Calu3 (cell line): ENCODE results near the gene MAGOH. TPM values are rescaled to one million over a fixed set of nuclear protein-coding genes. Genes with fewer than 3 reads are reported as not detected.
"Not testable (repeated sequence)": the region's sequence is repeated elsewhere in the genome, so short reads cannot be mapped to it uniquely, and the experiment has no call there.

Experiments
- BruUV-seq: library from RNA; stranded (reverse); fragments of 400-500 nt; replicated peaks from 2 replicates; lab custom pipeline; 2021; lab: Mats Ljungman, UMichigan
- CTCF ChIA-PET: fragments of 300-600 bp; sonication (Branson Sonifier 250); formaldehyde crosslinking; loops from one replicate; lab custom pipeline; 2022; ENCODE audit warnings: antibody characterized with exemption; lab: Charles Lee
- DNase-seq: peaks from one replicate; pipeline ENCODE4 v3.0.0; 2022
- H3K27ac Mint-ChIP-seq: one replicate; pipeline ENCODE4 v1.8.0; 2022; ENCODE audit warnings: mixed read lengths; ENCODE audit not compliant: unreplicated experiment
- H3K27me3 Mint-ChIP-seq: one replicate; pipeline ENCODE4 v1.8.0; 2022; ENCODE audit warnings: mixed read lengths; ENCODE audit not compliant: unreplicated experiment
- H3K36me3 Mint-ChIP-seq: one replicate; pipeline ENCODE4 v1.8.0; 2022; ENCODE audit warnings: mild to moderate bottlenecking, moderate library complexity, mixed read lengths; ENCODE audit not compliant: insufficient read depth, unreplicated experiment
- H3K4me1 Mint-ChIP-seq: one replicate; pipeline ENCODE4 v1.8.0; 2022; ENCODE audit warnings: mild to moderate bottlenecking, low read depth, mixed read lengths; ENCODE audit not compliant: unreplicated experiment
- H3K4me3 Mint-ChIP-seq: one replicate; pipeline ENCODE4 v1.8.0; 2022; ENCODE audit warnings: mild to moderate bottlenecking, low read depth, moderate library complexity, mixed read lengths; ENCODE audit not compliant: unreplicated experiment
- H3K9me3 Mint-ChIP-seq: one replicate; pipeline ENCODE4 v1.8.0; 2022; ENCODE audit warnings: low read depth, mixed read lengths; ENCODE audit not compliant: unreplicated experiment
- intact Hi-C: fragments of 100-400 bp; cut with micrococcal nuclease; formaldehyde crosslinking; loops from one replicate; pipeline ENCODE4 v1.10.0; 2022; ENCODE audit not compliant: unreplicated experiment
- total RNA-seq: library from RNA; stranded (reverse); gene quantifications from 2 replicates; pipeline ENCODE4 v1.2.3, GENCODE V29; 2022
- TF ChIP-seq, protein P1 (sequence below): fragments of 200-600 bp; IDR thresholded peaks from one replicate; pipeline ENCODE4 v1.8.0; 2022; ENCODE audit warnings: antibody characterized with exemption; ENCODE audit not compliant: unreplicated experiment

MAGOH gene
- total RNA-seq, 1 experiment from 2014 or later = 70.2 TPM

DNA sequence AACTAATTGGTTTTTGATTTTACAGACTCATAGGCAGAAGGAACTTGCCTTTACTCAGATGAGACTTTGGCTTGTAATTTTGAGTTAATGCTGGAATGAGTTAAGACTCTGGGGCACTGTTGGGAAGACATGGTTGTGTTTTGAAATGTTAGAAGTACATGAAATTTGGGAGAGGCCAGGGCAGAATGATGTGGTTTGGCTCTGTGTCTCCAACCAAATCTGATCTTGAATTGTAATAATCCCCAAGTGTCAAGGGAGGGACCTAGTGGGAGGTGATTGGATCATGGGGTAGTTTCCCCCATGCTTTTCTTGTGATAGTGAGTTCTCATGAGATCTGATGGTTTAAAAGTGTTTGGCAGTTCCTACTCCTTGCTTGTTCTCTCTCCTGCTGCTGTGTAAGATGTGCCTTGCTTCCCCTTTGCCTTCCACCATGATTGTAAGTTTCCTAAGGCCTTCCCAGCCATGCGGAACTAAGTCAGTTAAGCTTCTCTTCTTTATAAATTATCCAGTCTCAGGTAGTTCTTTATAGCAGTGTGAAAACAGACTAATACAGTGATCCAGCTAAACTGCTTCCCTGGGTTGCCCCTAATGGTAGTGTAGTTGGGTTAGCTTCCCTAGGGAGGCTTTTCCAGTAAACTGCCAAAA is 31.5 kb downstream of the MAGOH start:
- CTCF ChIA-PET = no interaction called here
- no peaks in the 10 kb centered on the region for H3K27me3 Mint-ChIP-seq
- intact Hi-C loops = no loop called here
- H3K36me3 Mint-ChIP-seq = peaks cover 42% of the 10 kb centered on the region
- no peak for DNase-seq
- no peaks in the 10 kb centered on the region for H3K4me1 Mint-ChIP-seq
- no peak overlapping the region for H3K4me3 Mint-ChIP-seq
- no peak overlapping the region for H3K27ac Mint-ChIP-seq
- BruUV-seq = no TSS peak
- peaks cover 7% of the 10 kb centered on the region for H3K9me3 Mint-ChIP-seq
- TF ChIP-seq, protein P1, sequence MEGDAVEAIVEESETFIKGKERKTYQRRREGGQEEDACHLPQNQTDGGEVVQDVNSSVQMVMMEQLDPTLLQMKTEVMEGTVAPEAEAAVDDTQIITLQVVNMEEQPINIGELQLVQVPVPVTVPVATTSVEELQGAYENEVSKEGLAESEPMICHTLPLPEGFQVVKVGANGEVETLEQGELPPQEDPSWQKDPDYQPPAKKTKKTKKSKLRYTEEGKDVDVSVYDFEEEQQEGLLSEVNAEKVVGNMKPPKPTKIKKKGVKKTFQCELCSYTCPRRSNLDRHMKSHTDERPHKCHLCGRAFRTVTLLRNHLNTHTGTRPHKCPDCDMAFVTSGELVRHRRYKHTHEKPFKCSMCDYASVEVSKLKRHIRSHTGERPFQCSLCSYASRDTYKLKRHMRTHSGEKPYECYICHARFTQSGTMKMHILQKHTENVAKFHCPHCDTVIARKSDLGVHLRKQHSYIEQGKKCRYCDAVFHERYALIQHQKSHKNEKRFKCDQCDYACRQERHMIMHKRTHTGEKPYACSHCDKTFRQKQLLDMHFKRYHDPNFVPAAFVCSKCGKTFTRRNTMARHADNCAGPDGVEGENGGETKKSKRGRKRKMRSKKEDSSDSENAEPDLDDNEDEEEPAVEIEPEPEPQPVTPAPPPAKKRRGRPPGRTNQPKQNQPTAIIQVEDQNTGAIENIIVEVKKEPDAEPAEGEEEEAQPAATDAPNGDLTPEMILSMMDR = no peak

GRCh38 chr1:53206083-53206685 is 32.1 kb downstream of the MAGOH start:
- peaks cover 35% of the 10 kb centered on the region for H3K36me3 Mint-ChIP-seq

GRCh38 chr1:53205496-53205895 is 32.8 kb downstream of the MAGOH start:
- CTCF ChIA-PET, H3K4me1 Mint-ChIP-seq, H3K9me3 Mint-ChIP-seq, H3K4me3 Mint-ChIP-seq, DNase-seq, BruUV-seq, H3K27me3 Mint-ChIP-seq, intact Hi-C loops, H3K27ac Mint-ChIP-seq: not testable (repeated sequence)
- H3K36me3 Mint-ChIP-seq = peaks cover 33% of the 10 kb centered on the region

More at GRCh38 chr1:53206083-53206685, 32.1 kb downstream of the MAGOH start:
- H3K27ac Mint-ChIP-seq, H3K27me3 Mint-ChIP-seq, DNase-seq, H3K4me1 Mint-ChIP-seq, intact Hi-C loops, H3K4me3 Mint-ChIP-seq, BruUV-seq, CTCF ChIA-PET, H3K9me3 Mint-ChIP-seq: not testable (repeated sequence)

DNA sequence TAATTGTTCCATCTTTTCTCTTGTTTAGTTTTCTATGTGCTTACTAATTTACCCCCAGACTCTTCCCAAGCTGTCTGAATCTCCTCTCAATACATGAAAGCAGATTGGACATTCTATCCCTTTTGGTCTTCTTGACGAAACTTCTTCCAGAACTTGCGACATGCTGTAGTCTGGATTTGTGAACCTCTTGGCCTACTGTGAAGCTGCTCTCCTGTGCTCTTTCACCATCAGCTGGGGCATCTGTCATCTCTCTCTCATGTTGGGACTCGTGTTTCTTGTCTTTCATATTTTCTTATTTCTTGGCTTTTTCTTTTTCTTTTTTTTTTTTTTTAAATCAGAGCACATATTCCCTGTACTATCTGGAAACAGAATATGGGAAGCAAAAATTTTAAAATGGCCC is 34.9 kb downstream of the MAGOH start:
- TF ChIP-seq, protein P1 = no peak
- peaks cover 7% of the 10 kb centered on the region for H3K9me3 Mint-ChIP-seq
- H3K4me3 Mint-ChIP-seq = no peak overlapping the region
- no peaks in the 10 kb centered on the region for H3K27me3 Mint-ChIP-seq
- peaks cover under 1% of the 10 kb centered on the region for H3K4me1 Mint-ChIP-seq
- H3K36me3 Mint-ChIP-seq = peaks cover 25% of the 10 kb centered on the region
- intact Hi-C loops = no loop called here
- no peak overlapping the region for H3K27ac Mint-ChIP-seq
- DNase-seq = no peak
- BruUV-seq = no TSS peak
- CTCF ChIA-PET = interaction anchor here (0.5 kb wide), 1 partner anchor 161 kb away, joined by 3 read pairs; no protein-coding TSS in a partner anchor

GRCh38 chr1:53198241-53198651 is 40.1 kb downstream of the MAGOH start:
- Mint-ChIP-seq H3K4me1 (peaks cover 40% of the 10 kb centered on the region), H3K9me3 (no peaks in the 10 kb centered on the region), H3K27ac (peak overlapping the region; percentile 86), H3K36me3 (peaks cover 27% of the 10 kb centered on the region), H3K4me3 (peak overlapping the region; percentile 87), H3K27me3 (no peaks in the 10 kb centered on the region)
- DNase-seq = no peak
- intact Hi-C loops = loop anchor here (5.0 kb wide), 1 partner anchor 496 kb away; no protein-coding TSS in a partner anchor
- BruUV-seq = no TSS peak
- TF ChIP-seq, protein P1 = no peak
- CTCF ChIA-PET = no interaction called here
